A549 (cell line): Measurements from ENCODE around the gene GXYLT2. TPM values are rescaled to one million over a fixed set of nuclear protein-coding genes. Genes with fewer than 3 reads are reported as not detected.

Experiments used
- ATAC-seq, 2 experiments: fragments of 200-7000 bp in 1 of 2; fragments of >200 bp in 1 of 2; cut with Nextera tagmentation in 1 of 2; cut with Tn5 transposase in 1 of 2; 3 replicates each; pipeline versions ENCODE4 v1.8.0 to v1.9.1; 2018 to 2020; ENCODE audit warnings: mild to moderate bottlenecking in 1 of 2, moderate library complexity in 1 of 2
- CTCF ChIA-PET: fragments of 300-600 bp; sonication (Branson Sonifier 250); formaldehyde crosslinking; extraction: SDS; loops from one replicate; lab custom pipeline; 2021; ENCODE audit warnings: antibody characterized with exemption, inconsistent platforms; lab: Yijun Ruan, JAX
- POLR2A ChIA-PET: fragments of 350-600 bp; formaldehyde crosslinking; extraction: SDS; loops from one replicate; lab custom pipeline; 2021; ENCODE audit warnings: antibody characterized with exemption, inconsistent platforms; lab: Yijun Ruan, JAX
- DNase-seq, 2 experiments: peaks; one replicate each; pipeline versions ENCODE4 v3.0.0 to v3.0.0-alpha.2; 2011 to 2016; ENCODE audit warnings: low read depth in 1 of 2, low spot score in 1 of 2
- FAIRE-seq: peaks from 2 replicates; lab custom pipeline; 2011; peaks lifted over from hg19 to GRCh38; lab: Jason Lieb, UNC
- H3K27ac ChIP-seq, 2 experiments: fragments of >200 bp; sonication (Bioruptor Twin); formaldehyde crosslinking; 3 replicates each; pipeline ENCODE4 v1.5.1; 2016 to 2017
- H3K4me1 ChIP-seq: fragments of >200 bp; sonication (Bioruptor Twin); formaldehyde crosslinking; 3 replicates; pipeline ENCODE4 v1.6.1; 2016
- H3K4me2 ChIP-seq: fragments of >200 bp; sonication (Bioruptor Twin); formaldehyde crosslinking; 3 replicates; pipeline ENCODE4 v1.6.1; 2016
- H3K4me3 ChIP-seq: fragments of >200 bp; sonication (Bioruptor Twin); formaldehyde crosslinking; 3 replicates; pipeline ENCODE4 v1.5.1; 2016
- H3K9me3 ChIP-seq: fragments of >200 bp; sonication (Bioruptor Twin); formaldehyde crosslinking; 3 replicates; pipeline ENCODE4 v1.6.1; 2016
- ATOH8 ChIP-seq: fragments of 250-450 bp; sonication (Bioruptor Pico); IDR thresholded peaks from 2 replicates; pipeline ENCODE4 v1.5.0; 2020; ENCODE audit warnings: low read depth, mild to moderate bottlenecking, moderate library complexity
- BHLHE40 ChIP-seq: IDR thresholded peaks from 2 replicates; pipeline ENCODE4 v1.6.1; 2012; ENCODE audit warnings: low read depth, low read length, inconsistent platforms
- CHD4 ChIP-seq: fragments of 200-600 bp; sonication (generic); IDR thresholded peaks from 2 replicates; pipeline ENCODE4 v1.6.1; 2016; ENCODE audit warnings: antibody characterized with exemption, mild to moderate bottlenecking, borderline replicate concordance
- EHF ChIP-seq: fragments of 250-450 bp; sonication (Bioruptor Pico); IDR thresholded peaks from 2 replicates; pipeline ENCODE4 v1.5.0; 2020; ENCODE audit warnings: mild to moderate bottlenecking
- EP300 ChIP-seq, 2 experiments: fragments of >200 bp; sonication (Bioruptor Twin); formaldehyde crosslinking; IDR thresholded peaks; 2 replicates in 1 of 2; 3 replicates in 1 of 2; pipeline ENCODE4 v1.6.1; 2016 to 2017
- ESRRA ChIP-seq: fragments of 150-350 bp; IDR thresholded peaks from 2 replicates; pipeline ENCODE4 v1.6.1; 2014; ENCODE audit warnings: mild to moderate bottlenecking, low read length, borderline replicate concordance
- FOSB ChIP-seq: fragments of 250-450 bp; sonication (Bioruptor Pico); IDR thresholded peaks from 2 replicates; pipeline ENCODE4 v1.5.0; 2020; ENCODE audit warnings: mild to moderate bottlenecking, moderate library complexity
- HOXB5 ChIP-seq: fragments of 250-450 bp; sonication (Bioruptor Pico); IDR thresholded peaks from 2 replicates; pipeline ENCODE4 v1.5.0; 2020; ENCODE audit warnings: mild to moderate bottlenecking, moderate library complexity
- JUNB ChIP-seq: fragments of >200 bp; sonication (Bioruptor Twin); formaldehyde crosslinking; IDR thresholded peaks from 2 replicates; pipeline ENCODE4 v1.6.1; 2016
- KDM1A ChIP-seq: fragments of 200-600 bp; sonication (generic); IDR thresholded peaks from 2 replicates; pipeline ENCODE4 v1.6.1; 2016; ENCODE audit warnings: low read depth, mild to moderate bottlenecking
- KDM5A ChIP-seq: fragments of 200-600 bp; sonication (generic); IDR thresholded peaks from 2 replicates; pipeline ENCODE4 v1.6.1; 2016; ENCODE audit warnings: antibody characterized with exemption, mild to moderate bottlenecking
- MAFK ChIP-seq: fragments of 450-650 bp; IDR thresholded peaks from 2 replicates; pipeline ENCODE4 v1.6.1; 2014; ENCODE audit not compliant: partially characterized antibody
- MYC ChIP-seq: IDR thresholded peaks from 2 replicates; pipeline ENCODE4 v1.6.1; 2012; ENCODE audit warnings: mild to moderate bottlenecking, inconsistent platforms, low read length, improper control_type of control experiment, borderline replicate concordance
- NPAS2 ChIP-seq: fragments of 250-450 bp; sonication (Bioruptor Pico); IDR thresholded peaks from 2 replicates; pipeline ENCODE4 v1.8.0; 2022; ENCODE audit warnings: mild to moderate bottlenecking, moderate library complexity, borderline replicate concordance
- NR3C1 ChIP-seq: fragments of >200 bp; sonication (Bioruptor Twin); formaldehyde crosslinking; IDR thresholded peaks from 3 replicates; pipeline ENCODE4 v1.6.1; 2017
- PHF8 ChIP-seq: fragments of 200-600 bp; sonication (generic); IDR thresholded peaks from 2 replicates; pipeline ENCODE4 v1.6.1; 2016; ENCODE audit warnings: low read depth, mild to moderate bottlenecking, antibody characterized with exemption, moderate library complexity, borderline replicate concordance
- POLR2AphosphoS2 ChIP-seq: conservative IDR thresholded peaks from 2 replicates; pipeline ENCODE4 v1.6.1; 2012; ENCODE audit warnings: low read length, improper control_type of control experiment, inconsistent platforms
- RAD21 ChIP-seq, 2 experiments: fragments of >200 bp in 1 of 2; sonication (Bioruptor Twin) in 1 of 2; formaldehyde crosslinking in 1 of 2; IDR thresholded peaks in 1 of 2; conservative IDR thresholded peaks in 1 of 2; 2 replicates in 1 of 2; 3 replicates in 1 of 2; pipeline ENCODE4 v1.6.1; 2012 to 2018; ENCODE audit warnings: inconsistent platforms in 1 of 2
- RCOR1 ChIP-seq: fragments of 150-350 bp; IDR thresholded peaks from 2 replicates; pipeline ENCODE4 v1.6.1; 2014; ENCODE audit warnings: antibody characterized with exemption, low read length, low read depth
- REST ChIP-seq: fragments of 200-600 bp; sonication (generic); IDR thresholded peaks from 2 replicates; pipeline ENCODE4 v1.6.1; 2016; ENCODE audit warnings: antibody characterized with exemption, mild to moderate bottlenecking, moderate library complexity
- RFX5 ChIP-seq: fragments of 450-650 bp; IDR thresholded peaks from 2 replicates; pipeline ENCODE4 v1.7.1; 2014; ENCODE audit warnings: antibody characterized with exemption, mild to moderate bottlenecking, moderate library complexity
- RNF2 ChIP-seq: fragments of 200-600 bp; sonication (generic); IDR thresholded peaks from 2 replicates; pipeline ENCODE4 v1.6.1; 2016; ENCODE audit warnings: low read depth, mild to moderate bottlenecking, antibody characterized with exemption, moderate library complexity, borderline replicate concordance
- SREBF2 ChIP-seq: fragments of 450-650 bp; IDR thresholded peaks from 2 replicates; pipeline ENCODE4 v1.6.1; 2014; ENCODE audit warnings: mild to moderate bottlenecking, moderate library complexity
- TFCP2L1 ChIP-seq: fragments of 250-450 bp; sonication (Bioruptor Pico); IDR thresholded peaks from 2 replicates; pipeline ENCODE4 v1.5.0; 2021; ENCODE audit warnings: mild to moderate bottlenecking
- WGBS: methylation state at CpG from one replicate; pipeline ENCODE4 v1.1.6; 2017; ENCODE audit errors: missing lambda C conversion rate; 5-methylcytosine and 5-hydroxymethylcytosine counted together
- polyA plus RNA-seq, 4 experiments: library from polyadenylated mRNA; depleted of rRNA in 3 of 4; stranded (reverse); fragments of >200 nt; fragmentation: RNase III in 1 of 4; extraction: RNeasy Plus Mini Kit Qiagen cat#74134 plus additional on column Dnase treatment in 1 of 4; gene quantifications; 2 replicates in 3 of 4; 3 replicates in 1 of 4; pipeline ENCODE4 v1.2.3, GENCODE V29; 2011 to 2017

The GXYLT2 gene
- polyA plus RNA-seq, 2 of the 4 experiments (the other 2 are of a cell fraction): 1.9 to 3.3 TPM

- no peaks in the 10 kb centered on the region for H3K9me3 ChIP-seq
- TF ChIP-seq BHLHE40 (no peak), RAD21 (conservative IDR thresholded peaks at IDR 0.05 in 1 of 2, IDR thresholded peaks at IDR 0.05 in 1 of 2) (no peak)
- FAIRE-seq (no peak), DNase-seq (no peak), ATAC-seq (no peak; a peak in 1 of 6 replicates)
- H3K4me1 ChIP-seq: peaks cover 3% of the 10 kb centered on the region; the same call in 1 of the 3 replicates
- no peak overlapping the region for H3K27ac ChIP-seq
- POLR2A ChIA-PET: interaction anchor here (1.3 kb wide), 1 partner anchor 142 kb away, joined by 5 read pairs; the partner anchor contains the start of gene PPP4R2
- no peak overlapping the region for H3K4me3 ChIP-seq
- CTCF ChIA-PET: interaction anchor here (0.7 to 8.4 kb wide), 3 partner anchors 19 to 233 kb away, joined by 3 to 117 read pairs (median 4); no protein-coding TSS in a partner anchor
- 45% methylated on average over 7 of the region's 7 CpGs for WGBS
- no peak overlapping the region for H3K4me2 ChIP-seq
Observed at GRCh38 chr3:72855001-72855400, 32.8 kb upstream of the GXYLT2 start.

GRCh38 chr3:72860053-72860452 is 27.8 kb upstream of the GXYLT2 start:
- Histone ChIP-seq H3K4me1 (no peaks in the 10 kb centered on the region), H3K9me3 (no peaks in the 10 kb centered on the region)
- no peak for TF ChIP-seq ATOH8
- TF ChIP-seq, all 56 proteins: peak for 0
- ChIA-PET CTCF (interaction anchor here (1.0 to 3.7 kb wide), 4 partner anchors 9 to 211 kb away, joined by 3 to 17 read pairs (median 4); no protein-coding TSS in a partner anchor), POLR2A (no interaction called here)
- Histone ChIP-seq H3K4me2 (no peak overlapping the region), H3K27ac (no peak overlapping the region), H3K4me3 (no peak overlapping the region)
- FAIRE-seq (no peak), DNase-seq (no peak), ATAC-seq (no peak)
- WGBS: 54% methylated on average over 5 of the region's 5 CpGs

GRCh38 chr3:72860846-72861245 is 27.0 kb upstream of the GXYLT2 start:
- Histone ChIP-seq H3K27ac (no peak overlapping the region), H3K4me1 (no peaks in the 10 kb centered on the region), H3K4me2 (no peak overlapping the region), H3K4me3 (no peak overlapping the region), H3K9me3 (no peaks in the 10 kb centered on the region)
- DNase-seq (no peak), ATAC-seq (no peak), FAIRE-seq (no peak)
- WGBS: 9% methylated on average over 1 of the region's 1 CpG
- ChIA-PET POLR2A (no interaction called here), CTCF (interaction anchor here (1.0 to 3.7 kb wide), 2 partner anchors 10 to 160 kb away, joined by 3 to 17 read pairs; no protein-coding TSS in a partner anchor)
- no peak for TF ChIP-seq RFX5
- no peak for TF ChIP-seq POLR2AphosphoS2
- TF ChIP-seq KDM1A: no peak
- no peak for TF ChIP-seq MYC
- TF ChIP-seq RCOR1: no peak

GRCh38 chr3:72862314-72863090 is 25.3 kb upstream of the GXYLT2 start:
- H3K4me2 ChIP-seq: no peak overlapping the region
- CTCF ChIA-PET: interaction anchor here (0.6 to 3.7 kb wide), 6 partner anchors 9 to 1208 kb away, joined by 3 to 17 read pairs (median 3); no protein-coding TSS in a partner anchor

More at GRCh38 chr3:72862314-72863090, 25.3 kb upstream of the GXYLT2 start:
- DNase-seq: no peak
- Histone ChIP-seq H3K4me3 (no peak overlapping the region), H3K27ac (no peak overlapping the region)
- WGBS: 55% methylated on average over 7 of the region's 7 CpGs
- POLR2A ChIA-PET: no interaction called here
- no peak for TF ChIP-seq REST
- no peak for TF ChIP-seq KDM5A
- no peak for TF ChIP-seq ESRRA
- no peak for TF ChIP-seq EP300 (IDR thresholded peaks at IDR 0.05)
- TF ChIP-seq ATOH8: no peak
- TF ChIP-seq MAFK: no peak
- TF ChIP-seq EHF: no peak
- no peak for TF ChIP-seq FOSB (CRISPR knock-in tag)
- TF ChIP-seq NPAS2 (CRISPR knock-in tag): no peak
- no peak for TF ChIP-seq CHD4
- no peak for TF ChIP-seq HOXB5
- TF ChIP-seq PHF8: no peak
- no peak for TF ChIP-seq SREBF2
- TF ChIP-seq TFCP2L1: no peak
- no peak for TF ChIP-seq NR3C1
- no peak for TF ChIP-seq JUNB
- no peak for TF ChIP-seq POLR2AphosphoS2
- TF ChIP-seq RNF2: no peak
- TF ChIP-seq, all 56 proteins: peak for 0
- no peak for FAIRE-seq
- no peaks in the 10 kb centered on the region for H3K4me1 ChIP-seq
- ATAC-seq: no peak
- H3K9me3 ChIP-seq: no peaks in the 10 kb centered on the region
